ENCODE results near the gene CLOCK. TPM values are rescaled to one million over a fixed set of nuclear protein-coding genes. Genes with fewer than 3 reads are reported as not detected.

Gene CLOCK
- total RNA-seq, 1 experiment from 2014 or later: 19.4 TPM

GRCh38 chr4:55571806-55572205 is 25.1 kb upstream of the CLOCK start:
- H3K79me2 ChIP-seq (ENCODE audit: low read depth): no peaks in the 10 kb centered on the region
- POLR2A ChIA-PET (ENCODE audit: unreplicated experiment): no interaction called here

GRCh38 chr4:55568905-55569504 is 22.3 kb upstream of the CLOCK start:
- Histone ChIP-seq H3K36me3 (ENCODE audit: low read depth) (no peaks in the 10 kb centered on the region), H3K9me2 (ENCODE audit: insufficient read depth) (no peaks in the 10 kb centered on the region), H4K20me1 (ENCODE audit: insufficient read depth) (no peaks in the 10 kb centered on the region), H3K9me3 (ENCODE audit: insufficient read depth, low read depth) (no peaks in the 10 kb centered on the region), H2AFZ (no peak overlapping the region), H3K27me3 (ENCODE audit: insufficient read depth, low read depth) (no peaks in the 10 kb centered on the region), H3K4me3 (no peak overlapping the region), H3F3A (ENCODE audit: insufficient read depth, low read depth) (no peaks in the 10 kb centered on the region), H3K27ac (no peak overlapping the region), H3K4me2 (no peak overlapping the region), H3K4me1 (replicated peaks; ENCODE audit: insufficient read depth) (no peaks in the 10 kb centered on the region), H3K79me2 (ENCODE audit: low read depth) (no peaks in the 10 kb centered on the region)
- BruUV-seq (replicated peaks): no TSS peak
- intact Hi-C loops (cut with micrococcal nuclease; ENCODE audit: unreplicated experiment): no loop called here
- ChIA-PET POLR2A (ENCODE audit: unreplicated experiment) (no interaction called here), CTCF (no interaction called here)
- TF ChIP-seq EZH2 (IDR thresholded peaks at IDR 0.05; ENCODE audit: low read depth) (no peak), CTCF (conservative IDR thresholded peaks at IDR 0.05) (no peak)
- DNase-seq: no peak

More at GRCh38 chr4:55571806-55572205, 25.1 kb upstream of the CLOCK start:
- Histone ChIP-seq H3K4me2 (no peak overlapping the region), H3K27ac (no peak overlapping the region), H3K27me3 (ENCODE audit: insufficient read depth, low read depth) (no peaks in the 10 kb centered on the region), H3K9me2 (ENCODE audit: insufficient read depth) (no peaks in the 10 kb centered on the region), H3K4me1 (replicated peaks; ENCODE audit: insufficient read depth) (no peaks in the 10 kb centered on the region), H3K9me3 (ENCODE audit: insufficient read depth, low read depth) (peaks cover 8% of the 10 kb centered on the region), H3K36me3 (ENCODE audit: low read depth) (no peaks in the 10 kb centered on the region), H2AFZ (no peak overlapping the region), H4K20me1 (ENCODE audit: insufficient read depth) (no peaks in the 10 kb centered on the region), H3K4me3 (no peak overlapping the region), H3F3A (ENCODE audit: insufficient read depth, low read depth) (no peaks in the 10 kb centered on the region; the same call in 1 of the 2 replicates)
- TF ChIP-seq EZH2 (IDR thresholded peaks at IDR 0.05; ENCODE audit: low read depth) (no peak), CTCF (conservative IDR thresholded peaks at IDR 0.05) (no peak)
- intact Hi-C loops (cut with micrococcal nuclease; ENCODE audit: unreplicated experiment): no loop called here
- no TSS peak for BruUV-seq (replicated peaks)
- DNase-seq: no peak
- CTCF ChIA-PET: no interaction called here

GRCh38 chr4:55561889-55562288 is 15.2 kb upstream of the CLOCK start:
- Histone ChIP-seq H3K36me3 (ENCODE audit: low read depth) (no peaks in the 10 kb centered on the region), H3F3A (ENCODE audit: insufficient read depth, low read depth) (no peaks in the 10 kb centered on the region), H3K79me2 (ENCODE audit: low read depth) (no peaks in the 10 kb centered on the region), H3K27ac (no peak overlapping the region), H2AFZ (no peak overlapping the region), H3K27me3 (ENCODE audit: insufficient read depth, low read depth) (no peaks in the 10 kb centered on the region), H3K9me3 (ENCODE audit: insufficient read depth, low read depth) (no peaks in the 10 kb centered on the region), H3K4me3 (no peak overlapping the region), H3K9me2 (ENCODE audit: insufficient read depth) (no peaks in the 10 kb centered on the region), H4K20me1 (ENCODE audit: insufficient read depth) (no peaks in the 10 kb centered on the region), H3K4me2 (no peak overlapping the region), H3K4me1 (replicated peaks; ENCODE audit: insufficient read depth) (no peaks in the 10 kb centered on the region)
- no peak for DNase-seq
- CTCF ChIA-PET: no interaction called here
- TF ChIP-seq CTCF (conservative IDR thresholded peaks at IDR 0.05): no peak
- intact Hi-C loops (cut with micrococcal nuclease; ENCODE audit: unreplicated experiment): no loop called here
- no TSS peak for BruUV-seq (replicated peaks)
- POLR2A ChIA-PET (ENCODE audit: unreplicated experiment): no interaction called here
